CD4-positive, alpha-beta memory T cell (primary cell): ENCODE data around the gene ZBTB37. TPM values are rescaled to one million over a fixed set of nuclear protein-coding genes. Genes with fewer than 3 reads are reported as not detected.
A peak's percentile ranks its signal among the peaks of the same experiment; 100 is the strongest.

Source experiments
- CTCF ChIA-PET: fragments of 350-600 bp; sonication (Branson Sonifier 250); formaldehyde crosslinking; loops from one replicate; lab custom pipeline; 2021; ENCODE audit warnings: inconsistent platforms; ENCODE audit not compliant: partially characterized antibody; lab: Charles Lee
- POLR2A ChIA-PET: fragments of 350-600 bp; sonication (Branson Sonifier 250); formaldehyde crosslinking; loops from one replicate; lab custom pipeline; 2021; ENCODE audit not compliant: partially characterized antibody; lab: Charles Lee
- DNase-seq, 5 donors: peaks; one replicate each; pipeline versions ENCODE4 v3.0.0 to v3.0.0-alpha.2; 2020 to 2022; ENCODE audit warnings: mixed read lengths in 1 of 5
- H3K27ac ChIP-seq: one replicate; pipeline ENCODE4 v1.7.0; 2013; ENCODE audit warnings: low read depth, low read length
- H3K27me3 ChIP-seq: 2 replicates; pipeline ENCODE4 v1.7.0; 2013; ENCODE audit warnings: mild to moderate bottlenecking, low read length, moderate library complexity; ENCODE audit not compliant: insufficient read depth
- H3K36me3 ChIP-seq: 2 replicates; pipeline ENCODE4 v1.7.0; 2013; ENCODE audit warnings: mild to moderate bottlenecking, low read length, moderate library complexity; ENCODE audit not compliant: insufficient read depth
- H3K4me1 ChIP-seq: 2 replicates; pipeline ENCODE4 v1.7.0; 2013; ENCODE audit warnings: mild to moderate bottlenecking, low read length, moderate library complexity; ENCODE audit not compliant: insufficient read depth
- H3K4me3 ChIP-seq, 2 donors: one replicate each; pipeline ENCODE4 v1.7.0; 2013; ENCODE audit warnings: low read length in 2 of 2, mild to moderate bottlenecking in 1 of 2
- H3K9me3 ChIP-seq, 2 donors: one replicate each; pipeline ENCODE4 v1.7.0; 2013; ENCODE audit warnings: low read length in 2 of 2, control low read depth in 1 of 2; ENCODE audit not compliant: control insufficient read depth in 1 of 2
- H3K27ac Mint-ChIP-seq, 7 donors: one replicate each; pipeline ENCODE4 v1.8.0; 2020 to 2021; ENCODE audit warnings: mixed read lengths in 7 of 7, mild to moderate bottlenecking in 6 of 7, inconsistent platforms in 3 of 7, moderate library complexity in 3 of 7
- H3K27me3 Mint-ChIP-seq, 2 donors: one replicate each; pipeline ENCODE4 v1.8.0; 2020 to 2021; ENCODE audit warnings: mixed read lengths in 2 of 2
- H3K36me3 Mint-ChIP-seq, 2 donors: one replicate each; pipeline ENCODE4 v1.8.0; 2020 to 2021; ENCODE audit warnings: mixed read lengths in 2 of 2, inconsistent platforms in 1 of 2, mild to moderate bottlenecking in 1 of 2
- H3K4me1 Mint-ChIP-seq, 4 donors: one replicate each; pipeline ENCODE4 v1.8.0; 2020 to 2021; ENCODE audit warnings: mixed read lengths in 4 of 4, mild to moderate bottlenecking in 1 of 4
- H3K4me3 Mint-ChIP-seq, 8 donors: one replicate each; pipeline ENCODE4 v1.8.0; 2020 to 2021; ENCODE audit warnings: mixed read lengths in 8 of 8, mild to moderate bottlenecking in 7 of 8, moderate library complexity in 6 of 8, inconsistent platforms in 3 of 8
- H3K9me3 Mint-ChIP-seq, 8 donors: one replicate each; pipeline ENCODE4 v1.8.0; 2020 to 2021; ENCODE audit warnings: mixed read lengths in 8 of 8, mild to moderate bottlenecking in 5 of 8, inconsistent platforms in 3 of 8, moderate library complexity in 1 of 8
- intact Hi-C: fragments of 100-400 bp; cut with micrococcal nuclease; formaldehyde crosslinking; loops from one replicate; pipeline ENCODE4 v1.15.1; 2023
- polyA plus RNA-seq, 2 donors: library from polyadenylated mRNA; unstranded; fragments of 300-500 nt; fragmentation: Illumina TruSeq; gene quantifications; one replicate each; pipeline ENCODE4 v1.2.3, GENCODE V29; 2021
- total RNA-seq, 2 experiments: library from RNA; stranded (reverse); gene quantifications; one replicate each; pipeline ENCODE4 v1.2.3, GENCODE V29; 2021

Gene ZBTB37
- total and polyA plus RNA-seq, 4 experiments from 2014 or later, result 0.95 to 26.5 (median 13.2) TPM

DNA sequence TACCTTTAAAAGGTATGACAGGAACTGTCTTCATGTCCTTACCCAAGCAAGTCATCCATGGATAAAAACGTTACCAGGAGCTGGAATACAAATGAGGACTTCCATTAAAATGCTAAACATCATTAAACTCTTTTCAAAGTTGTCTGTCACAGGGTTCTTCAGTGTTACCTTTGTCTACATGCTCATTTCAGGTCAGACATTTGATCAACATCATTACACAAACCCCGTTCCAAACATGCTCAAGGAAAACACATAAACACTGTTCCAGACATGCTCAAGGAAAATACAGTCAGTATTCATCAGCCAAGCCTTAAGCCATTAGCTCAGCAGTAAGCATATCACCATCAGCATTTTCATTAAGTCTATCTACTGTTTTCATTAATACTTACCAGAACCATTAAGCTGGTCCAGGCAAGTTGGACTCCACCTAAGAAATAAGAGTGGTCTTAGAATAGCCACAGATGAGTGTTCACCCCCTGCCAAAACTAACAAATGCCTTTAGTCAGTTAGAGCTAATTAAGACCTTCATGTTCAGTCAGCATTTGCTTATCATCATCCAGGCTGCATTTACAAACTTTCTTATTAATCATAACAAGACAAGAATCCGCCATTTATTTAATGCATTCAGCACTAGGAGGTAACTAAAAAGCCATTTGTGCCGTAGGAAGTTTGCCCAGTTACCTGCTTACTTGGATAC lies 2.6 kb upstream of the ZBTB37 start:
- Mint-ChIP-seq H3K4me1 (peaks cover 43 to 75% (median 52%) of the 10 kb centered on the region in 4 donors), H3K36me3 (peaks cover 41 to 75% of the 10 kb centered on the region in 2 donors), H3K27ac (peak overlapping the region; percentile 27 to 99 (median 97)), H3K9me3 (peaks cover 0 to 6% (median 0%) of the 10 kb centered on the region in 8 donors), H3K27me3 (no peaks in the 10 kb centered on the region), H3K4me3 (peak overlapping the region; percentile 41 to 99 (median 96))
- H3K27me3 ChIP-seq, result no peaks in the 10 kb centered on the region
- peak overlapping the region; percentile 9 to 79 for H3K4me3 ChIP-seq
- CTCF ChIA-PET, result interaction anchor here (0.9 to 1.5 kb wide), 4 partner anchors 11 to 436 kb away, joined by 3 to 5 read pairs (median 4); no protein-coding TSS in a partner anchor
- no peaks in the 10 kb centered on the region for H3K9me3 ChIP-seq
- POLR2A ChIA-PET, result interaction anchor here (0.9 to 7.0 kb wide), 7 partner anchors 11 to 1134 kb away, joined by 3 to 81 read pairs (median 5); partner anchors contain the start of genes CACYBP, CENPL, DARS2 and KLHL20
- intact Hi-C loops, result loop anchor here (5.0 to 10.0 kb wide), 4 partner anchors 352 to 1157 kb away; partner anchors contain the start of gene MRPS14
- peaks cover 68% of the 10 kb centered on the region for H3K4me1 ChIP-seq
- DNase-seq, result no peak
- H3K27ac ChIP-seq, result peak overlapping the region; percentile 53
- H3K36me3 ChIP-seq, result peaks cover 43% of the 10 kb centered on the region

DNA sequence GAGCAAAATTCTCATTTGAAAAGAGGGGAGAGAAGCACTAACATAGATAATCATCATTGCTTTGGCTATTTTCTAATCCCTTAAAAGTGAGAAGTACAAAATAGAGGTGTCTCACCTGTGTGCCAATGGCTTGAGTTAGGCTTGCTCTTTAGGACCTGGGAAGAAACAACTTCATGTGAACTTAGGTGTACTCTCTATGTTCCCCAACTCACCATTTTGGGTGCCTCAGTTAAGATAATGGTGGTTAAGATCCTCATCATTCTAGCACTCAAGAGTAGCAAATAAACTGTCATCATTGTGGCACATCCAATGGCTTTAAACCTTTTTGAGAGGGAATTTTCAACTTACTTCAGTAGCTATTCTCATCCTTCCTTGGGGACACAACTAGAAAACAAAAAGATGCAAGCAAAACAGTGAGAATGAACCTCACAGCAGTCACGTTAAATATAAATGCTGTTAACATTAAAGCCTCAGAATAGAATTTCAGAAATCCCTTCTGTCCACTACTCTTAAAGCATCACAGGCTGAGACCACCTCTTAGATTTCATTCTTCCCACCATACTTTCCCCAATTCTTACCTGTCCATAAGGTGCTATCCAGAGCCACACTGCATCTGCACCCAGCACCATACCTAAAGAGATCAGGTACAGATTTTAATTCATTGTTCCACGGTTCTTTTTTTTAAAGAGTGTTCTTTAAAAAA lies 1.6 kb upstream of the ZBTB37 start:
- H3K4me3 Mint-ChIP-seq, result peak overlapping the region; percentile 95 to 99 (median 96)
- DNase-seq, result no peak
- Histone ChIP-seq H3K36me3 (peaks cover 43% of the 10 kb centered on the region), H3K4me1 (peaks cover 77% of the 10 kb centered on the region), H3K27me3 (no peaks in the 10 kb centered on the region), H3K4me3 (peak overlapping the region; percentile 49 to 79), H3K9me3 (no peaks in the 10 kb centered on the region), H3K27ac (peak overlapping the region; percentile 89)
- peak overlapping the region; percentile 94 to 99 (median 97) for H3K27ac Mint-ChIP-seq
- intact Hi-C loops, result loop anchor here (5.0 to 10.0 kb wide), 4 partner anchors 351 to 1156 kb away; partner anchors contain the start of gene MRPS14
- peaks cover 43 to 73% of the 10 kb centered on the region in 2 donors for H3K36me3 Mint-ChIP-seq
- peaks cover 0 to 8% (median 0%) of the 10 kb centered on the region in 8 donors for H3K9me3 Mint-ChIP-seq
- peaks cover 51 to 84% (median 61%) of the 10 kb centered on the region in 4 donors for H3K4me1 Mint-ChIP-seq
- ChIA-PET POLR2A (interaction anchor here (1.1 to 7.0 kb wide), 5 partner anchors 12 to 1133 kb away, joined by 4 to 81 read pairs (median 56); partner anchors contain the start of genes CACYBP, CENPL, DARS2 and KLHL20), CTCF (interaction anchor here (0.9 to 1.5 kb wide), 2 partner anchors 41 to 437 kb away, joined by 3 to 5 read pairs; no protein-coding TSS in a partner anchor)
- no peaks in the 10 kb centered on the region for H3K27me3 Mint-ChIP-seq

DNA sequence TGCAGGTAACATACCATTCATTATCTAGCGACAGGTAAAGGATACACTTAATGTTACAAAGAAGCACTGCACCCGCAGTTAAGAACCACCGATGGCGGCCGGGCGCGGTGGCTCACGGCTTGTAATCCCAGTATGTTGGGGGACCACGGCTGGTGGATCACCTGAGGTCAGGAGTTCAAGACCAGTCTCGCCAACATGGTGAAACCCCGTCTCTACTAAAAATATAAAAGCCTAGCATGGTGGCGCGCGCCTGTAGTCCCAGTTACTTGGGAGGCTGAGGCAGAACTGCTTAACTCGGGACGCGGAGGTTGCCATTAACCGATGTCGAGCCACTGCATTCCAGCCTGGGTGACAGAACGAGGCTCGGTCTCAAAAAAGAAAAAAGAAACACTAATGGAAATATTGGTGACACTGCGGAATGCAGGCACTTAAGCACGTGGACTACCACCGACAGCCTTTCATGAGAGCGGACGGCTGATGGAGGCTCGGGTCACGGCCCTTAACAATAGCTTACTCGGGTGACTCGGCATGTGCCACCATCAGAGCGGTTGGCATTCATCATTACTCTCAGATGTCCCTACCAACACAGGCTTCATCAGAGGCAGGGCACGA lies 933 bp upstream of the ZBTB37 start:
- Mint-ChIP-seq H3K9me3 (peaks cover 0 to 8% (median 0%) of the 10 kb centered on the region in 8 donors), H3K27ac (peak overlapping the region; percentile 94 to 99 (median 97)), H3K4me3 (peak overlapping the region; percentile 95 to 99 (median 96)), H3K4me1 (peaks cover 51 to 89% (median 61%) of the 10 kb centered on the region in 4 donors), H3K27me3 (no peaks in the 10 kb centered on the region), H3K36me3 (peaks cover 40 to 69% of the 10 kb centered on the region in 2 donors)
- peak in 2 of 5 donors; percentile 20 to 24 for DNase-seq
- no peaks in the 10 kb centered on the region for H3K27me3 ChIP-seq
- POLR2A ChIA-PET, result interaction anchor here (0.9 to 7.0 kb wide), 17 partner anchors 13 to 1335 kb away, joined by 3 to 81 read pairs (median 7); partner anchors contain the start of genes CACYBP, CENPL, DARS2 and KLHL20
- peak overlapping the region; percentile 89 for H3K27ac ChIP-seq
- H3K4me3 ChIP-seq, result peak overlapping the region; percentile 68 to 79
- H3K9me3 ChIP-seq, result no peaks in the 10 kb centered on the region
- H3K4me1 ChIP-seq, result peaks cover 84% of the 10 kb centered on the region
- CTCF ChIA-PET, result interaction anchor here (1.0 to 1.8 kb wide), 2 partner anchors 23 to 107 kb away, joined by 3 to 4 read pairs; no protein-coding TSS in a partner anchor
- intact Hi-C loops, result loop anchor here (5.0 to 10.0 kb wide), 4 partner anchors 350 to 1155 kb away; partner anchors contain the start of gene MRPS14
- H3K36me3 ChIP-seq, result peaks cover 43% of the 10 kb centered on the region

DNA sequence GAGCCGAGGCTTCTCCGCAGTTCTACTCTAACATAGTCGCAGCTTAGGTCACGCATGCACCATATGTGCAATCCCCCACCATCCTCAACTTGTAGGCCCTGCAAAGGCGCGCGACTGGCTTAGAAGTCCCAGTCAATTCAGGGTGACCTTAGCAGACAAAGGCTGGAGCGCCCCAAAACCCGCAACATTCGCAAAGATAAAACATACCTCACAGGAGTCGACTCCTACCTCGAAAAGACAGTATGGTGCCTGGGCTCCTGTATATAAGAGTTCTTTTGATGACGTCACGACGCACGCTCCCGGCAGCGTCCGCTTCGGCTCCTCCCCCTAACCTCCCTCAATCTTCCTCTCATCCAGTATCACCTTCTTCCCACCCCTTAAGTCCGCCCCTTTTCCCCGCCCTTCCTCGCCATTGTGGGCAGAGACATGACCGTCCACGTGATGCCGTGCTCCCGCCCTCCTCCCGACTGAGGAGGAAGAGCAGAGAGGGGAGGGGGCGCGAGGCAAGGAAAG lies 371 bp upstream of the ZBTB37 start, which contains the start of gene GAS5:
TSS of gene GAS5 (minus strand) at position 237 of the 513 bp plus-strand sequence.
- no peaks in the 10 kb centered on the region for H3K9me3 ChIP-seq
- H3K27ac ChIP-seq, result peak within 1 kb of the TSS; percentile 89
- intact Hi-C loops, result loop anchor here (1.0 to 10.0 kb wide), 12 partner anchors 43 to 1336 kb away; partner anchors contain the start of genes CACYBP, MRPS14, PRDX6 and RABGAP1L
- Mint-ChIP-seq H3K36me3 (peaks cover 42 to 65% of the 10 kb centered on the region in 2 donors), H3K4me3 (peak within 1 kb of the TSS; percentile 95 to 99 (median 96)), H3K4me1 (peaks cover 52 to 92% (median 63%) of the 10 kb centered on the region in 4 donors), H3K27me3 (no peaks in the 10 kb centered on the region), H3K27ac (peak within 1 kb of the TSS; percentile 94 to 99 (median 97)), H3K9me3 (peaks cover 0 to 8% (median 0%) of the 10 kb centered on the region in 8 donors)
- peak within 1 kb of the TSS; percentile 71 to 79 for H3K4me3 ChIP-seq
- peaks cover 84% of the 10 kb centered on the region for H3K4me1 ChIP-seq
- POLR2A ChIA-PET, result interaction anchor here (0.6 to 7.0 kb wide), 29 partner anchors 7 to 1335 kb away, joined by 3 to 81 read pairs (median 4); partner anchors contain the start of genes CACYBP, CENPL, DARS2 and KLHL20
- H3K36me3 ChIP-seq, result peaks cover 40% of the 10 kb centered on the region
- CTCF ChIA-PET, result interaction anchor here (1.0 to 2.0 kb wide), 7 partner anchors 11 to 438 kb away, joined by 3 to 5 read pairs (median 3); partner anchors contain the start of gene DARS2
- DNase-seq, result peak; percentile 98 to 100 (median 99)
- H3K27me3 ChIP-seq, result no peaks in the 10 kb centered on the region

DNA sequence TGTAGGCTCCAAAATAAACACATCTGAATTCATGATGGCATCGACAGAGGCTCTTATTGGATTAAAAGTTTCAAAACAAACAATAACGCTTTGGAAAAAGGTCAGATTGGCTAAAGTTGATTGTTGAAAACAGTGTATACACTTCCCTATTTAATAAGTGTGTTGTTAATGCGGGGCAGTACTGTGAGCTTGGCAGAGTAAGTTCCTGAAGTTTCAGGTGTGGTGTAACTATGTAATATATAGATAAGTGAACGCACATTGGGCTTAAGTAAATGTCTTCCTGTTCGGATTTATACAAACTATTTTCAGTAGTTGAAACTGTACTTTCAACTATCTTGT lies 810 bp downstream of the ZBTB37 start:
- Histone ChIP-seq H3K4me3 (peak overlapping the region; percentile 71 to 79), H3K36me3 (peaks cover 28% of the 10 kb centered on the region), H3K4me1 (peaks cover 81% of the 10 kb centered on the region), H3K27me3 (no peaks in the 10 kb centered on the region), H3K9me3 (no peaks in the 10 kb centered on the region), H3K27ac (peak overlapping the region; percentile 89)
- intact Hi-C loops, result loop anchor here (2.0 to 10.0 kb wide), 5 partner anchors 348 to 1153 kb away; partner anchors contain the start of gene MRPS14
- CTCF ChIA-PET, result interaction anchor here (1.3 to 2.0 kb wide), 6 partner anchors 12 to 440 kb away, joined by 3 to 5 read pairs (median 4); partner anchors contain the start of gene DARS2
- Mint-ChIP-seq H3K27me3 (no peaks in the 10 kb centered on the region), H3K9me3 (peaks cover 0 to 8% (median 0%) of the 10 kb centered on the region in 8 donors), H3K4me3 (peak overlapping the region; percentile 93 to 99 (median 96)), H3K27ac (peak overlapping the region; percentile 94 to 99 (median 97)), H3K36me3 (peaks cover 45 to 62% of the 10 kb centered on the region in 2 donors), H3K4me1 (peaks cover 55 to 89% (median 65%) of the 10 kb centered on the region in 4 donors)
- POLR2A ChIA-PET, result interaction anchor here (0.8 to 7.0 kb wide), 21 partner anchors 9 to 1336 kb away, joined by 3 to 81 read pairs (median 6); partner anchors contain the start of genes CACYBP, CENPL, DARS2 and KLHL20
- DNase-seq, result no peak
